SK-N-MC (cell line): Measurements from ENCODE around the gene ZBTB20.

ENCODE experiments used
- EZH2 ChIP-seq: fragments of 200-600 bp; sonication (generic); IDR thresholded peaks from one replicate; pipeline ENCODE4 v1.6.1; 2017; ENCODE audit warnings: antibody characterized with exemption
- FOXP2 ChIP-seq: optimal IDR thresholded peaks from 2 replicates; pipeline ENCODE3; 2011; ENCODE audit warnings: mild to moderate bottlenecking, moderate library complexity; ENCODE audit not compliant: insufficient read depth; ENCODE audit errors: extremely low read length, control extremely low read depth
- POLR2AphosphoS5 ChIP-seq: IDR thresholded peaks from 2 replicates; pipeline ENCODE4 v1.6.1; 2012; ENCODE audit warnings: mild to moderate bottlenecking, low read depth, low read length, borderline replicate concordance

- TF ChIP-seq EZH2: no peak
- TF ChIP-seq POLR2AphosphoS5: no peak
- no peak for TF ChIP-seq FOXP2
Observed at GRCh38 chr3:115120597-115120996, 26.5 kb downstream of the ZBTB20 start.
